Esophagus squamous epithelium (tissue), 4 donors: ENCODE data around the gene CATSPER1.

Source experiments
- POLR2A ChIP-seq, 4 donors: fragments of 450-650 bp; IDR thresholded peaks; one replicate each; pipeline ENCODE4 v1.6.1; 2017; ENCODE audit warnings: antibody characterized with exemption in 4 of 4, mild to moderate bottlenecking in 4 of 4, moderate library complexity in 3 of 4
- TF ChIP-seq, protein P1 (sequence below), 6 experiments: fragments of 450-650 bp in 4 of 6; fragments of 200-600 bp in 2 of 6; sonication (generic) in 2 of 6; IDR thresholded peaks; one replicate each; pipeline ENCODE4 v1.5.1; 2016 to 2019; ENCODE audit warnings: antibody characterized with exemption in 6 of 6, mild to moderate bottlenecking in 4 of 6, moderate library complexity in 4 of 6

DNA sequence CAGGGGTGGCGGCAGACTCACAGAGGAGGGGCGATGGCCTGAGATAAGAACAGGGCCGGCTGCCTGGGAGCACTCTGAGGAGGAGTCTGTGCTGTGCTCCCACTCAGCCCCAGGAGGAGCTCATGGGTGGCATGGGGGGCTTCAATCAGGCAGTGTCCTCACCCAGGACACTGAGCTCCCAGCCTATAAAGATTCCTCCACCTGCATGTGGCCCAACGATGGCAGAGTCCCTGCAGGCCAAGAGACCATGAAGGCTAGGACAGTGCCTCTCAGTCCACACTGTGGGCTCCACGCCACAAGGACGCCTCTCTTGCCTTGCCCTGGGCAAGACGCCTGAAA is 12.5 kb downstream of the CATSPER1 start:
- TF ChIP-seq, protein P1, sequence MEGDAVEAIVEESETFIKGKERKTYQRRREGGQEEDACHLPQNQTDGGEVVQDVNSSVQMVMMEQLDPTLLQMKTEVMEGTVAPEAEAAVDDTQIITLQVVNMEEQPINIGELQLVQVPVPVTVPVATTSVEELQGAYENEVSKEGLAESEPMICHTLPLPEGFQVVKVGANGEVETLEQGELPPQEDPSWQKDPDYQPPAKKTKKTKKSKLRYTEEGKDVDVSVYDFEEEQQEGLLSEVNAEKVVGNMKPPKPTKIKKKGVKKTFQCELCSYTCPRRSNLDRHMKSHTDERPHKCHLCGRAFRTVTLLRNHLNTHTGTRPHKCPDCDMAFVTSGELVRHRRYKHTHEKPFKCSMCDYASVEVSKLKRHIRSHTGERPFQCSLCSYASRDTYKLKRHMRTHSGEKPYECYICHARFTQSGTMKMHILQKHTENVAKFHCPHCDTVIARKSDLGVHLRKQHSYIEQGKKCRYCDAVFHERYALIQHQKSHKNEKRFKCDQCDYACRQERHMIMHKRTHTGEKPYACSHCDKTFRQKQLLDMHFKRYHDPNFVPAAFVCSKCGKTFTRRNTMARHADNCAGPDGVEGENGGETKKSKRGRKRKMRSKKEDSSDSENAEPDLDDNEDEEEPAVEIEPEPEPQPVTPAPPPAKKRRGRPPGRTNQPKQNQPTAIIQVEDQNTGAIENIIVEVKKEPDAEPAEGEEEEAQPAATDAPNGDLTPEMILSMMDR (IDR thresholded peaks at IDR 0.05): no peak
- no peak for TF ChIP-seq POLR2A (IDR thresholded peaks at IDR 0.05)
